Pancreas (tissue), 10 donors: ENCODE measurements around the gene ZNF407. TPM values are rescaled to one million over a fixed set of nuclear protein-coding genes. Genes with fewer than 3 reads are reported as not detected.

Experiments used
- ATAC-seq, 4 donors: fragments of 200-7000 bp; cut with Tn5 transposase; one replicate each; pipeline versions ENCODE4 v1.8.0 to v1.9.1; 2020; ENCODE audit warnings: mild to moderate bottlenecking in 4 of 4, moderate library complexity in 4 of 4
- DNase-seq, 6 donors: peaks; one replicate each; pipeline ENCODE4 v3.0.0-alpha.2; 2020
- FAIRE-seq: peaks from 2 replicates; lab custom pipeline; 2012; peaks lifted over from hg19 to GRCh38; lab: Jason Lieb, UNC
- H3K27ac ChIP-seq, 4 donors: fragments of 200-600 bp; sonication (generic); 1 replicate in 3 of 4; 2 replicates in 1 of 4; pipeline versions ENCODE4 v1.5.0 to v1.8.0; 2020
- H3K27me3 ChIP-seq, 4 donors: fragments of 200-600 bp; one replicate each; pipeline ENCODE4 v1.8.0; 2021
- H3K36me3 ChIP-seq, 3 donors: fragments of 200-600 bp; sonication (generic) in 1 of 3; one replicate each; pipeline versions ENCODE4 v1.5.0 to v1.8.0; 2020 to 2021
- H3K4me1 ChIP-seq, 3 donors: fragments of 200-600 bp; one replicate each; pipeline ENCODE4 v1.8.0; 2021
- H3K4me3 ChIP-seq, 4 donors: fragments of 200-600 bp; sonication (generic) in 2 of 4; one replicate each; pipeline versions ENCODE4 v1.5.0 to v1.8.0; 2020 to 2021
- H3K9me3 ChIP-seq, 4 donors: fragments of 200-600 bp; one replicate each; pipeline ENCODE4 v1.8.0; 2021
- WGBS, 2 donors: extraction: QIAGEN DNeasy Blood & Tissue Kit; methylation state at CpG; one replicate each; pipeline ENCODE4 v1.1.7; 2013; 5-methylcytosine and 5-hydroxymethylcytosine counted together
- intact Hi-C, 3 donors: fragments of 100-400 bp; cut with DNase I; formaldehyde crosslinking; loops; one replicate each; pipeline versions ENCODE4 v1.11.1 to v1.14.2; 2022
- polyA plus RNA-seq, 2 donors: library from polyadenylated mRNA; stranded (reverse); fragments of 200-250 nt; gene quantifications; one replicate each; pipeline ENCODE4 v1.2.3, GENCODE V29; 2013
- total RNA-seq, 6 donors: library from RNA; stranded (reverse); fragmentation: NEBNext Ultra II Directional in 4 of 6; extraction: Animal tissue kit (Norgen Biotek cat#: 25700) in 4 of 6; gene quantifications; one replicate each; pipeline versions ENCODE4 v1.2.1 to v1.2.4, GENCODE V29; 2021 to 2023
- TF ChIP-seq, protein P1 (sequence below), 4 donors: fragments of 200-600 bp; sonication (generic) in 3 of 4; IDR thresholded peaks; one replicate each; pipeline versions ENCODE4 v1.5.0 to v1.8.0; 2021; ENCODE audit warnings: antibody characterized with exemption in 4 of 4
- donor health status: healthy with polysubstance abuse.
- donor health status: DM: no; HTN: no; CAD: no; lungs with moderate emphysema.
- donor health status: DM: no; HTN: no; CAD: no.
- donor health status: control.
- donor health status: control.
- donor health status: Bipolar disorder and iron deficiency.
- donor health status: DM: yes; HTN: yes; CAD: no.
- donor health status: DM: no; HTN: no; CAD: no.
- donor health status: DM: no; HTN: no; CAD: no.
- donor health status: DM: yes; HTN: yes; CAD: no.

The ZNF407 gene
- total and polyA plus RNA-seq, 8 donors, result 2.7 to 10.0 (median 4.9) TPM

DNA sequence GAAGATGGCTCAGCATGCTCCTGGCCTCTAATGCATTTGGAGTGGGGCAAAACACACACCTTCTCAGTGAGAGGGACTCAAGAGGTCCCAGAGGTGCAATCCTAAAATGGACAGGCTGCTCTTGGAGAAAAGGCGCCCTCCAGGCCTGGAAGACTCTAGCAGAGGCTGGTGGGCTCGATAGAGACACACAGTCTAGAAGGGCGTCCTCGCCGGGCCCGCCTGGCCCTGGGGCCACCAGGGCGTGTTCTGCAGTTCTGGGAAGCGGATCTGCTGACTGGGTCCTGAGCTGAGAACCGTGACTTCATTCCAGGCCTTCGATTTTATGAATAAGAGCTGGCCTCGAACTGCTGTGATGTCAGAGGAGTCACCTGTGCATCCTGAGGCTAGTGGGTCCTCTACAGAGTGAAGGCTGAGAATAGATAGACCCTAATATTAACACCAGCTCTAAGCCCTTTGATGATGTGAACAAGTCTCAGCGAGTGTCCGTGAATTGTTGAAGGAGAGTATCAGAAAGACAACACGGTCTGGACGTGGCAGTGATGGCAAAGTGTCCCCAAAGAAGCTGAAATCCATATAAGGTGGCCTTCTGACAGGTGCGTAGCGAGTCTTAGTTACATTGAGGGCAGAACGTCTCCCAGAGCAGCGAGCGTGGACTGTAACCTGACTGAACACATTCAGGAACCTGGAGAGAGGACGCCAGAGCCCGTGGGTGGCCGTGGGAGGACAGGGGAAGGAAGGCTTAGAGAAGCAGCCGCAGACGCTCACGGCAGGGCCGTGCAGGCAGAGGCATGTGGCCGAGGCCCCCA lies 474.4 kb downstream of the ZNF407 start:
- DNase-seq (no peak), FAIRE-seq (no peak), ATAC-seq (no peak)
- no peak overlapping the region for H3K4me3 ChIP-seq
- intact Hi-C loops, result no loop called here
- WGBS, 2 donors, result 82 to 87% methylated on average over 28 of the region's 28 CpGs
- H3K9me3 ChIP-seq, result no peaks in the 10 kb centered on the region
- no peak overlapping the region for H3K27ac ChIP-seq
- TF ChIP-seq, protein P1, sequence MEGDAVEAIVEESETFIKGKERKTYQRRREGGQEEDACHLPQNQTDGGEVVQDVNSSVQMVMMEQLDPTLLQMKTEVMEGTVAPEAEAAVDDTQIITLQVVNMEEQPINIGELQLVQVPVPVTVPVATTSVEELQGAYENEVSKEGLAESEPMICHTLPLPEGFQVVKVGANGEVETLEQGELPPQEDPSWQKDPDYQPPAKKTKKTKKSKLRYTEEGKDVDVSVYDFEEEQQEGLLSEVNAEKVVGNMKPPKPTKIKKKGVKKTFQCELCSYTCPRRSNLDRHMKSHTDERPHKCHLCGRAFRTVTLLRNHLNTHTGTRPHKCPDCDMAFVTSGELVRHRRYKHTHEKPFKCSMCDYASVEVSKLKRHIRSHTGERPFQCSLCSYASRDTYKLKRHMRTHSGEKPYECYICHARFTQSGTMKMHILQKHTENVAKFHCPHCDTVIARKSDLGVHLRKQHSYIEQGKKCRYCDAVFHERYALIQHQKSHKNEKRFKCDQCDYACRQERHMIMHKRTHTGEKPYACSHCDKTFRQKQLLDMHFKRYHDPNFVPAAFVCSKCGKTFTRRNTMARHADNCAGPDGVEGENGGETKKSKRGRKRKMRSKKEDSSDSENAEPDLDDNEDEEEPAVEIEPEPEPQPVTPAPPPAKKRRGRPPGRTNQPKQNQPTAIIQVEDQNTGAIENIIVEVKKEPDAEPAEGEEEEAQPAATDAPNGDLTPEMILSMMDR (IDR thresholded peaks at IDR 0.05), result no peak
- H3K36me3 ChIP-seq, result no peaks in the 10 kb centered on the region
- no peaks in the 10 kb centered on the region for H3K27me3 ChIP-seq
- H3K4me1 ChIP-seq, result no peaks in the 10 kb centered on the region

DNA sequence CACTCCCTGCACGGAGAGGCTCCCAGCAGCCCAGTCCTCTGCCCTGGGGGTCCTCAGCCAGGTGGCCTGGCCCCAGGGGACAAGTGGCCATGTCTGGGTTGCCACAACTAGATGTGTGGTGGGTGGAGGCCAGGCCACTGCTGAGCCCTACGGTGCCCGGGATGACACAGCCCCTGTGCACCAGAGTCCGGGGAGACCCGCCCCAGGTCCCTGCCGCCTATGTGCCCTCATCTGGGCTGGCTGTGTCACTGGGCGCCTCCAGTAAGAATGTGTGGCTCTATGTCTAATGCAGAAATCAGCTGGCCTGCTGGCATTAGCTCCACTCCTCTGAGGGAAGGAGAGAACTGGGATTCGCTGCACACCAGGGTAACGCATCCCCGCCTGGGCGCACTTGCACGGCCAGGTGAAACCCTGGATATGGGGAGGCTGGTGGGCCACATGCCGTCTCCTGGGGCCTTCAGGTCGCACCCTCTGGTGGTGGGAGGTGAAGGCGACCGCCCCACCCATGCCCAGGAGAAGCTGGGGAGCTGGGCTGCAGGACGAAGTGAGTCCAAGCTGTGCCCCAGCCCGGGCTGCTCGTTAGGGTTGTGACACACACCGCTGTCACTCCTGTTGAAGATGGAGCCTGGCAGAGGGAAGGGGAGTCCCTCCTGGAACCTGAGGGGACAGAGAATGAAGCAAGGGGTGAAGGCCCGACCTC lies 475.2 kb downstream of the ZNF407 start:
- H3K4me3 ChIP-seq, result no peak overlapping the region
- FAIRE-seq (no peak), ATAC-seq (no peak), DNase-seq (no peak)
- H3K36me3 ChIP-seq, result no peaks in the 10 kb centered on the region
- H3K27me3 ChIP-seq, result no peaks in the 10 kb centered on the region
- no peaks in the 10 kb centered on the region for H3K9me3 ChIP-seq
- intact Hi-C loops, result no loop called here
- no peak overlapping the region for H3K27ac ChIP-seq
- H3K4me1 ChIP-seq, result no peaks in the 10 kb centered on the region
- TF ChIP-seq, protein P1 (IDR thresholded peaks at IDR 0.05), result no peak
- WGBS, 2 donors, result 84 to 87% methylated on average over 21 of the region's 21 CpGs

- Histone ChIP-seq H3K27me3 (no peaks in the 10 kb centered on the region), H3K4me3 (no peak overlapping the region), H3K27ac (no peak overlapping the region), H3K9me3 (no peaks in the 10 kb centered on the region), H3K36me3 (no peaks in the 10 kb centered on the region), H3K4me1 (no peaks in the 10 kb centered on the region)
- intact Hi-C loops, result no loop called here
- WGBS, 2 donors, result 79 to 88% methylated on average over 9 of the region's 9 CpGs
- TF ChIP-seq, protein P1 (IDR thresholded peaks at IDR 0.05), result no peak
- no peak for FAIRE-seq
- DNase-seq, result no peak
- ATAC-seq, result no peak
These were observed 476.0 kb downstream of the ZNF407 start for GRCh38 chr18:75073654-75074053.

DNA sequence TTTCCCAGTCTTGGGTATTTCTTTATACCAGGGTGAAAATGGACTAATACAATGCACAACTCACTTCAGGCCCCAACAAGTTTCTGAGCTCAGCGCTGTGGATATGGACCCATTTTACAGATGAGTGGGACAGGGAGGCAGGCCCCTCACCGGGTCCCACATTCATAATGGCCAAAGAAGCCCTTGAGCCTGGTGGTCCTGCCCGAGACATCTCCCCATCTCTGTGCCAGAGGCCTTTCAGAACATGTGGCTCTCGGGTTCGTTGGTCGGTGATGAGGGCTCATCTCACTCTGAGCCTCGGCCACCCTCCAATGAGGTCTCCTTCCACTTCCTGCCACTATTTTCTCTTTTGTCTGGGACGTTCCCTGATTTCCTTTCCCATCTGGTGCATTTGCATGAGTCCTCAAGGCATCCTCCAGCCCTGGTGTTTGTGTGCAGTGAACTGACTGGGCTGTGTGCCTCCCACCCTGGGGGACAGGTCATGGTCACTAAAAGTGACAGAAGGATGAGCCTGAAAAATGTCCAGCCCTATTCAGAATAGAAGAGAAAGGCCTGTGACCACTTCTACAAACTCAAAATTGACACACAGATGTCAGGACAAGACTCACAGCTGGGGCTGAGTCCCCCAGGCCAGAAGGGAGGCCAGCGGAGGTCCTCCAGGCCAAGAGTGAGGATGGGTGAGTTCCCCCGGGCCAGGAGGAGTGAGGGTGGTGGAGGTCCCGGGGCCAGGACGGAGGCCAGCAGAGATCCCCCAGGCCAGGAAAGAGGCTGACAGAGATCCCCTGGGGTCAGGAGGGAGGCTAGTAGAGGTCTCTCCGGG lies 476.7 kb downstream of the ZNF407 start:
- no peaks in the 10 kb centered on the region for H3K36me3 ChIP-seq
- DNase-seq (no peak), FAIRE-seq (no peak), ATAC-seq (no peak)
- WGBS, 2 donors, result 78 to 83% methylated on average over 13 of the region's 13 CpGs
- no peak overlapping the region for H3K4me3 ChIP-seq
- H3K27me3 ChIP-seq, result no peaks in the 10 kb centered on the region
- no peak overlapping the region for H3K27ac ChIP-seq
- TF ChIP-seq, protein P1 (IDR thresholded peaks at IDR 0.05), result no peak
- intact Hi-C loops, result no loop called here
- no peaks in the 10 kb centered on the region for H3K4me1 ChIP-seq
- H3K9me3 ChIP-seq, result no peaks in the 10 kb centered on the region
